ENCODE data around the gene EDAR. TPM values are rescaled to one million over a fixed set of nuclear protein-coding genes. Genes with fewer than 3 reads are reported as not detected.
A peak's percentile ranks its signal among the peaks of the same experiment; 100 is the strongest.

EDAR gene
- total RNA-seq, 4 donors from 2014 or later, result 0.38 to 5.0 (median 0.88) TPM; not detected in 1

- no peaks in the 10 kb centered on the region for H3K27me3 ChIP-seq
- H3K27ac ChIP-seq, result no peak overlapping the region
- DNase-seq, result no peak
- no peak overlapping the region for H3K4me3 ChIP-seq
- no peaks in the 10 kb centered on the region for H3K4me1 ChIP-seq
- no peaks in the 10 kb centered on the region for H3K36me3 ChIP-seq
- TF ChIP-seq CTCF (IDR thresholded peaks at IDR 0.05) (no peak), POLR2A (IDR thresholded peaks at IDR 0.05) (no peak)
- H3K9me3 ChIP-seq, result no peaks in the 10 kb centered on the region
Observed at GRCh38 chr2:108905906-108906305, 83.1 kb downstream of the EDAR start.

- Histone ChIP-seq H3K4me3 (no peak overlapping the region), H3K27me3 (no peaks in the 10 kb centered on the region), H3K4me1 (no peaks in the 10 kb centered on the region), H3K27ac (no peak overlapping the region), H3K9me3 (no peaks in the 10 kb centered on the region), H3K36me3 (no peaks in the 10 kb centered on the region)
- no peak for TF ChIP-seq CTCF (IDR thresholded peaks at IDR 0.05)
- no peak for TF ChIP-seq POLR2A (IDR thresholded peaks at IDR 0.05)
- no peak for DNase-seq
Observed at GRCh38 chr2:108905176-108905575, 83.8 kb downstream of the EDAR start.

- Histone ChIP-seq H3K4me3 (no peak overlapping the region), H3K36me3 (no peaks in the 10 kb centered on the region), H3K9me3 (no peaks in the 10 kb centered on the region), H3K27me3 (no peaks in the 10 kb centered on the region), H3K27ac (no peak overlapping the region), H3K4me1 (no peaks in the 10 kb centered on the region)
- DNase-seq, result no peak
- TF ChIP-seq POLR2A (IDR thresholded peaks at IDR 0.05) (no peak), CTCF (IDR thresholded peaks at IDR 0.05) (no peak)
Observed at GRCh38 chr2:108904680-108905079, 84.3 kb downstream of the EDAR start.

- TF ChIP-seq POLR2A (IDR thresholded peaks at IDR 0.05) (no peak), CTCF (IDR thresholded peaks at IDR 0.05) (no peak)
- H3K36me3 ChIP-seq, result no peaks in the 10 kb centered on the region
- H3K4me3 ChIP-seq, result no peak overlapping the region
- DNase-seq, result no peak
- H3K4me1 ChIP-seq, result no peaks in the 10 kb centered on the region
- H3K27me3 ChIP-seq, result no peaks in the 10 kb centered on the region
- no peaks in the 10 kb centered on the region for H3K9me3 ChIP-seq
- H3K27ac ChIP-seq, result no peak overlapping the region
Observed at GRCh38 chr2:108898315-108899082, 90.5 kb downstream of the EDAR start.

- no peaks in the 10 kb centered on the region for H3K36me3 ChIP-seq
- peak in 1 of 3 donors; percentile 28 for DNase-seq
- H3K9me3 ChIP-seq, result no peaks in the 10 kb centered on the region
- H3K27ac ChIP-seq, result no peak overlapping the region
- no peak overlapping the region for H3K4me3 ChIP-seq
- TF ChIP-seq CTCF (IDR thresholded peaks at IDR 0.05), result no peak
- TF ChIP-seq POLR2A (IDR thresholded peaks at IDR 0.05), result no peak
- H3K27me3 ChIP-seq, result no peaks in the 10 kb centered on the region
- H3K4me1 ChIP-seq, result no peaks in the 10 kb centered on the region
Observed at GRCh38 chr2:108896741-108897140, 92.3 kb downstream of the EDAR start.

Data from Peyer's patch (tissue), 4 donors.